Calu3 (cell line): ENCODE data around the gene MGAT4D. TPM values are rescaled to one million over a fixed set of nuclear protein-coding genes. Genes with fewer than 3 reads are reported as not detected.

Experiments used
- BruUV-seq: library from RNA; stranded (reverse); fragments of 400-500 nt; replicated peaks from 2 replicates; lab custom pipeline; 2021; lab: Mats Ljungman, UMichigan
- CTCF ChIA-PET: fragments of 300-600 bp; sonication (Branson Sonifier 250); formaldehyde crosslinking; loops from one replicate; lab custom pipeline; 2022; ENCODE audit warnings: antibody characterized with exemption; lab: Charles Lee
- DNase-seq: peaks from one replicate; pipeline ENCODE4 v3.0.0; 2022
- H3K27ac Mint-ChIP-seq: one replicate; pipeline ENCODE4 v1.8.0; 2022; ENCODE audit warnings: mixed read lengths; ENCODE audit not compliant: unreplicated experiment
- H3K27me3 Mint-ChIP-seq: one replicate; pipeline ENCODE4 v1.8.0; 2022; ENCODE audit warnings: mixed read lengths; ENCODE audit not compliant: unreplicated experiment
- H3K36me3 Mint-ChIP-seq: one replicate; pipeline ENCODE4 v1.8.0; 2022; ENCODE audit warnings: mild to moderate bottlenecking, moderate library complexity, mixed read lengths; ENCODE audit not compliant: insufficient read depth, unreplicated experiment
- H3K4me1 Mint-ChIP-seq: one replicate; pipeline ENCODE4 v1.8.0; 2022; ENCODE audit warnings: mild to moderate bottlenecking, low read depth, mixed read lengths; ENCODE audit not compliant: unreplicated experiment
- H3K4me3 Mint-ChIP-seq: one replicate; pipeline ENCODE4 v1.8.0; 2022; ENCODE audit warnings: mild to moderate bottlenecking, low read depth, moderate library complexity, mixed read lengths; ENCODE audit not compliant: unreplicated experiment
- H3K9me3 Mint-ChIP-seq: one replicate; pipeline ENCODE4 v1.8.0; 2022; ENCODE audit warnings: low read depth, mixed read lengths; ENCODE audit not compliant: unreplicated experiment
- CTCF ChIP-seq: fragments of 200-600 bp; IDR thresholded peaks from one replicate; pipeline ENCODE4 v1.8.0; 2022; ENCODE audit warnings: antibody characterized with exemption; ENCODE audit not compliant: unreplicated experiment
- intact Hi-C: fragments of 100-400 bp; cut with micrococcal nuclease; formaldehyde crosslinking; loops from one replicate; pipeline ENCODE4 v1.10.0; 2022; ENCODE audit not compliant: unreplicated experiment
- total RNA-seq: library from RNA; stranded (reverse); gene quantifications from 2 replicates; pipeline ENCODE4 v1.2.3, GENCODE V29; 2022

MGAT4D gene
- total RNA-seq, 1 experiment from 2014 or later = not detected

- intact Hi-C loops = no loop called here
- Mint-ChIP-seq H3K27ac (no peak overlapping the region), H3K27me3 (no peaks in the 10 kb centered on the region), H3K4me3 (no peak overlapping the region), H3K4me1 (no peaks in the 10 kb centered on the region), H3K36me3 (no peaks in the 10 kb centered on the region), H3K9me3 (no peaks in the 10 kb centered on the region)
- CTCF ChIA-PET = no interaction called here
- DNase-seq = no peak
- TF ChIP-seq CTCF = no peak
- BruUV-seq = no TSS peak
Measured at GRCh38 chr4:140408974-140409373, 89.1 kb downstream of the MGAT4D start.

GRCh38 chr4:140406292-140406691, 91.8 kb downstream of the MGAT4D start:
- CTCF ChIA-PET = no interaction called here
- intact Hi-C loops = no loop called here
- no peak overlapping the region for H3K27ac Mint-ChIP-seq

GRCh38 chr4:140400111-140400510, 98.0 kb downstream of the MGAT4D start:
- DNase-seq = no peak
- CTCF ChIA-PET = interaction anchor here (1.2 kb wide), 1 partner anchor 11 kb away, joined by 3 read pairs; no protein-coding TSS in a partner anchor
- no TSS peak for BruUV-seq
- H3K27ac Mint-ChIP-seq = no peak overlapping the region
- no peaks in the 10 kb centered on the region for H3K4me1 Mint-ChIP-seq
- no peak overlapping the region for H3K4me3 Mint-ChIP-seq
- H3K27me3 Mint-ChIP-seq = no peaks in the 10 kb centered on the region
- no peak for TF ChIP-seq CTCF
- no peaks in the 10 kb centered on the region for H3K9me3 Mint-ChIP-seq
- intact Hi-C loops = no loop called here
- H3K36me3 Mint-ChIP-seq = no peaks in the 10 kb centered on the region

More at GRCh38 chr4:140406292-140406691, 91.8 kb downstream of the MGAT4D start:
- no peaks in the 10 kb centered on the region for H3K9me3 Mint-ChIP-seq
- H3K27me3 Mint-ChIP-seq = no peaks in the 10 kb centered on the region
- BruUV-seq = no TSS peak
- no peak overlapping the region for H3K4me3 Mint-ChIP-seq
- TF ChIP-seq CTCF = no peak
- no peaks in the 10 kb centered on the region for H3K36me3 Mint-ChIP-seq
- no peak for DNase-seq
- H3K4me1 Mint-ChIP-seq = no peaks in the 10 kb centered on the region

GRCh38 chr4:140395668-140396067, 102.4 kb downstream of the MGAT4D start:
- Mint-ChIP-seq H3K27me3 (no peaks in the 10 kb centered on the region), H3K27ac (no peak overlapping the region), H3K36me3 (no peaks in the 10 kb centered on the region), H3K4me1 (no peaks in the 10 kb centered on the region), H3K4me3 (no peak overlapping the region), H3K9me3 (no peaks in the 10 kb centered on the region)
- no TSS peak for BruUV-seq
- no peak for TF ChIP-seq CTCF
- CTCF ChIA-PET = no interaction called here
- DNase-seq = no peak
- intact Hi-C loops = no loop called here

Other genes starting within 250 kb of the MGAT4D start
- gene SCOC, start 124.6 kb downstream of the MGAT4D start, total RNA-seq = 59.4 and 70.1 TPM in 2 replicates
- 2.1 and 2.9 TPM in 2 replicates for gene CLGN, start 70.6 kb downstream of the MGAT4D start, total RNA-seq
- 19.6 and 22.5 TPM in 2 replicates for gene ELMOD2, start 25.9 kb upstream of the MGAT4D start, total RNA-seq
- not detected in 2 replicates for gene UCP1, start 70.7 kb upstream of the MGAT4D start, total RNA-seq